ENCODE results near the gene OLIG1. TPM values are rescaled to one million over a fixed set of nuclear protein-coding genes. Genes with fewer than 3 reads are reported as not detected.

The OLIG1 gene
- total RNA-seq, 4 donors from 2014 or later: 0.42 TPM; not detected in 3

- Histone ChIP-seq H3K9me3 (no peaks in the 10 kb centered on the region), H3K36me3 (no peaks in the 10 kb centered on the region), H3K27me3 (peaks cover 100% of the 10 kb centered on the region), H3K4me1 (peaks cover 68% of the 10 kb centered on the region), H3K27ac (no peak within 1 kb of the TSS), H3K4me3 (no peak within 1 kb of the TSS)
- 4% methylated on average over 37 of the region's 59 CpGs for WGBS
- no peak for TF ChIP-seq POLR2AphosphoS5 (IDR thresholded peaks at IDR 0.05)
- no peak for TF ChIP-seq POLR2A (IDR thresholded peaks at IDR 0.05)
- no peak for TF ChIP-seq CTCF (IDR thresholded peaks at IDR 0.05)
- TF ChIP-seq EP300 (IDR thresholded peaks at IDR 0.05): no peak
- no peak for DNase-seq (ENCODE audit: low spot score in 2 of 2)
Measured at GRCh38 chr21:33025489-33026442, 44.2 kb upstream of the OLIG1 start, which contains the start of gene OLIG2. Gene OLIG2, plus strand, starts transcription at chr21:33025935. Its CDS starts 928 bp downstream, at chr21:33026863.

DNA sequence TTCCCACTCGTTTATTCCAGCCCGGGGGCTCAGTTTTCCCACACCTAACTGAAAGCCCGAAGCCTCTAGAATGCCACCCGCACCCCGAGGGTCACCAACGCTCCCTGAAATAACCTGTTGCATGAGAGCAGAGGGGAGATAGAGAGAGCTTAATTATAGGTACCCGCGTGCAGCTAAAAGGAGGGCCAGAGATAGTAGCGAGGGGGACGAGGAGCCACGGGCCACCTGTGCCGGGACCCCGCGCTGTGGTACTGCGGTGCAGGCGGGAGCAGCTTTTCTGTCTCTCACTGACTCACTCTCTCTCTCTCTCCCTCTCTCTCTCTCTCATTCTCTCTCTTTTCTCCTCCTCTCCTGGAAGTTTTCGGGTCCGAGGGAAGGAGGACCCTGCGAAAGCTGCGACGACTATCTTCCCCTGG, 43.5 kb upstream of the OLIG1 start:
- Histone ChIP-seq H3K4me1 (peaks cover 68% of the 10 kb centered on the region), H3K36me3 (no peaks in the 10 kb centered on the region), H3K27me3 (peaks cover 100% of the 10 kb centered on the region), H3K9me3 (no peaks in the 10 kb centered on the region), H3K27ac (no peak overlapping the region), H3K4me3 (no peak overlapping the region)
- WGBS: 6% methylated on average over 21 of the region's 21 CpGs
- TF ChIP-seq POLR2A (IDR thresholded peaks at IDR 0.05) (no peak), EP300 (IDR thresholded peaks at IDR 0.05) (no peak), CTCF (IDR thresholded peaks at IDR 0.05) (no peak), POLR2AphosphoS5 (IDR thresholded peaks at IDR 0.05) (no peak)
- no peak for DNase-seq (ENCODE audit: low spot score in 2 of 2)

DNA sequence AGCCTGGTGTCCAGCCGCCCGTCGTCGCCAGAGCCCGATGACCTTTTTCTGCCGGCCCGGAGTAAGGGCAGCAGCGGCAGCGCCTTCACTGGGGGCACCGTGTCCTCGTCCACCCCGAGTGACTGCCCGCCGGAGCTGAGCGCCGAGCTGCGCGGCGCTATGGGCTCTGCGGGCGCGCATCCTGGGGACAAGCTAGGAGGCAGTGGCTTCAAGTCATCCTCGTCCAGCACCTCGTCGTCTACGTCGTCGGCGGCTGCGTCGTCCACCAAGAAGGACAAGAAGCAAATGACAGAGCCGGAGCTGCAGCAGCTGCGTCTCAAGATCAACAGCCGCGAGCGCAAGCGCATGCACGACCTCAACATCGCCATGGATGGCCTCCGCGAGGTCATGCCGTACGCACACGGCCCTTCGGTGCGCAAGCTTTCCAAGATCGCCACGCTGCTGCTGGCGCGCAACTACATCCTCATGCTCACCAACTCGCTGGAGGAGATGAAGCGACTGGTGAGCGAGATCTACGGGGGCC, 43.0 kb upstream of the OLIG1 start:
- WGBS: 0% methylated on average over 3 of the region's 54 CpGs
- DNase-seq (ENCODE audit: low spot score in 2 of 2): no peak

DNA sequence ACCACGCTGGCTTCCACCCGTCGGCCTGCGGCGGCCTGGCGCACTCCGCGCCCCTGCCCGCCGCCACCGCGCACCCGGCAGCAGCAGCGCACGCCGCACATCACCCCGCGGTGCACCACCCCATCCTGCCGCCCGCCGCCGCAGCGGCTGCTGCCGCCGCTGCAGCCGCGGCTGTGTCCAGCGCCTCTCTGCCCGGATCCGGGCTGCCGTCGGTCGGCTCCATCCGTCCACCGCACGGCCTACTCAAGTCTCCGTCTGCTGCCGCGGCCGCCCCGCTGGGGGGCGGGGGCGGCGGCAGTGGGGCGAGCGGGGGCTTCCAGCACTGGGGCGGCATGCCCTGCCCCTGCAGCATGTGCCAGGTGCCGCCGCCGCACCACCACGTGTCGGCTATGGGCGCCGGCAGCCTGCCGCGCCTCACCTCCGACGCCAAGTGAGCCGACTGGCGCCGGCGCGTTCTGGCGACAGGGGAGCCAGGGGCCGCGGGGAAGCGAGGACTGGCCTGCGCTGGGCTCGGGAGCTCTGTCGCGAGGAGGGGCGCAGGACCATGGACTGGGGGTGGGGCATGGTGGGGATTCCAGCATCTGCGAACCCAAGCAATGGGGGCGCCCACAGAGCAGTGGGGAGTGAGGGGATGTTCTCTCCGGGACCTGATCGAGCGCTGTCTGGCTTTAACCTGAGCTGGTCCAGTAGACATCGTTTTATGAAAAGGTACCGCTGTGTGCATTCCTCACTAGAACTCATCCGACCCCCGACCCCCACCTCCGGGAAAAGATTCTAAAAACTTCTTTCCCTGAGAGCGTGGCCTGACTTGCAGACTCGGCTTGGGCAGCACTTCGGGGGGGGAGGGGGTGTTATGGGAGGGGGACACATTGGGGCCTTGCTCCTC, 42.3 kb upstream of the OLIG1 start:
- Histone ChIP-seq H3K27me3 (peaks cover 100% of the 10 kb centered on the region), H3K27ac (no peak overlapping the region), H3K4me3 (no peak overlapping the region), H3K36me3 (no peaks in the 10 kb centered on the region), H3K4me1 (peaks cover 65% of the 10 kb centered on the region), H3K9me3 (no peaks in the 10 kb centered on the region)
- DNase-seq (ENCODE audit: low spot score in 2 of 2): no peak
- under 1% methylated on average over 13 of the region's 85 CpGs for WGBS
- TF ChIP-seq EP300 (IDR thresholded peaks at IDR 0.05): no peak

More for the DNA sequence above, 43.0 kb upstream of the OLIG1 start:
- Histone ChIP-seq H3K27me3 (peaks cover 100% of the 10 kb centered on the region), H3K36me3 (no peaks in the 10 kb centered on the region), H3K4me3 (no peak overlapping the region), H3K27ac (no peak overlapping the region), H3K9me3 (no peaks in the 10 kb centered on the region), H3K4me1 (peaks cover 68% of the 10 kb centered on the region)
- TF ChIP-seq CTCF (IDR thresholded peaks at IDR 0.05): no peak
- TF ChIP-seq POLR2AphosphoS5 (IDR thresholded peaks at IDR 0.05): no peak
- TF ChIP-seq POLR2A (IDR thresholded peaks at IDR 0.05): no peak
- TF ChIP-seq EP300 (IDR thresholded peaks at IDR 0.05): no peak

DNA sequence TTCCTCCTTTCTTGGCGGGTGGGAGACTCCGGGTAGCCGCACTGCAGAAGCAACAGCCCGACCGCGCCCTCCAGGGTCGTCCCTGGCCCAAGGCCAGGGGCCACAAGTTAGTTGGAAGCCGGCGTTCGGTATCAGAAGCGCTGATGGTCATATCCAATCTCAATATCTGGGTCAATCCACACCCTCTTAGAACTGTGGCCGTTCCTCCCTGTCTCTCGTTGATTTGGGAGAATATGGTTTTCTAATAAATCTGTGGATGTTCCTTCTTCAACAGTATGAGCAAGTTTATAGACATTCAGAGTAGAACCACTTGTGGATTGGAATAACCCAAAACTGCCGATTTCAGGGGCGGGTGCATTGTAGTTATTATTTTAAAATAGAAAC, 41.7 kb upstream of the OLIG1 start:
- H3K9me3 ChIP-seq: no peaks in the 10 kb centered on the region
- no peak for DNase-seq (ENCODE audit: low spot score in 2 of 2)
- no peak for TF ChIP-seq POLR2AphosphoS5 (IDR thresholded peaks at IDR 0.05)
- TF ChIP-seq EP300 (IDR thresholded peaks at IDR 0.05): no peak
- TF ChIP-seq POLR2A (IDR thresholded peaks at IDR 0.05): no peak
- no peak for TF ChIP-seq CTCF (IDR thresholded peaks at IDR 0.05)
- peaks cover 100% of the 10 kb centered on the region for H3K27me3 ChIP-seq
- peak overlapping the region; percentile 29 for H3K4me3 ChIP-seq
- H3K36me3 ChIP-seq: no peaks in the 10 kb centered on the region
- WGBS: 2% methylated on average over 13 of the region's 15 CpGs
- H3K27ac ChIP-seq: no peak overlapping the region
- H3K4me1 ChIP-seq: peaks cover 61% of the 10 kb centered on the region
